GOT3 (cell line): Measurements from ENCODE around the gene TSHZ3.

Experiments
- DNase-seq: peaks from one replicate; lab custom pipeline; 2025; ENCODE audit warnings: mixed read lengths; lab: John Stamatoyannopoulos, UW

TSHZ3 gene

GRCh38 chr19:31312009-31312676, 37.1 kb downstream of the TSHZ3 start:
- peak; percentile 7 for DNase-seq

GRCh38 chr19:31310432-31311133, 38.7 kb downstream of the TSHZ3 start:
- DNase-seq: no peak

GRCh38 chr19:31308781-31309180, 40.5 kb downstream of the TSHZ3 start:
- no peak for DNase-seq

- no peak for DNase-seq
Observed at GRCh38 chr19:31307071-31307669, 42.1 kb downstream of the TSHZ3 start.

- no peak for DNase-seq
Observed at GRCh38 chr19:31306006-31306753, 43.1 kb downstream of the TSHZ3 start.

- DNase-seq: no peak
Observed at GRCh38 chr19:31304831-31305312, 44.4 kb downstream of the TSHZ3 start.

GRCh38 chr19:31303262-31303815, 45.9 kb downstream of the TSHZ3 start:
- DNase-seq: no peak

- no peak for DNase-seq
Observed at GRCh38 chr19:31301306-31301980, 47.8 kb downstream of the TSHZ3 start.

GRCh38 chr19:31300422-31300821, 48.8 kb downstream of the TSHZ3 start:
- no peak for DNase-seq

- no peak for DNase-seq
Observed at GRCh38 chr19:31299665-31300064, 49.6 kb downstream of the TSHZ3 start.

- DNase-seq: no peak
Observed at GRCh38 chr19:31297991-31298390, 51.2 kb downstream of the TSHZ3 start.

GRCh38 chr19:31296741-31297390, 52.4 kb downstream of the TSHZ3 start:
- no peak for DNase-seq

- no peak for DNase-seq
Observed at GRCh38 chr19:31294189-31294588, 55.0 kb downstream of the TSHZ3 start.

- no peak for DNase-seq
Observed at GRCh38 chr19:31292639-31293185, 56.5 kb downstream of the TSHZ3 start.

GRCh38 chr19:31290931-31291590, 58.2 kb downstream of the TSHZ3 start:
- DNase-seq: no peak

- no peak for DNase-seq
Observed at GRCh38 chr19:31289976-31290375, 59.3 kb downstream of the TSHZ3 start.

GRCh38 chr19:31289381-31289880, 59.8 kb downstream of the TSHZ3 start:
- no peak for DNase-seq

- DNase-seq: no peak
Observed at GRCh38 chr19:31286491-31286890, 62.7 kb downstream of the TSHZ3 start.

GRCh38 chr19:31285744-31286143, 63.5 kb downstream of the TSHZ3 start:
- no peak for DNase-seq

- no peak for DNase-seq
Observed at GRCh38 chr19:31284621-31285020, 64.6 kb downstream of the TSHZ3 start.
